Measurements from ENCODE around the gene RAB1B.

RAB1B gene

GRCh38 chr11:66291706-66292542, 23.5 kb downstream of the RAB1B start, which contains the start of gene TMEM151A (continued):
- TF ChIP-seq TOX (CRISPR knock-in tag; IDR thresholded peaks at IDR 0.05; ENCODE audit: borderline replicate concordance) (no peak), ZNF8 (CRISPR knock-in tag; IDR thresholded peaks at IDR 0.05) (no peak), PATZ1 (CRISPR knock-in tag; IDR thresholded peaks at IDR 0.05; ENCODE audit: borderline replicate concordance) (no peak)

- ATAC-seq = no peak
- TF ChIP-seq ESRRG (CRISPR knock-in tag; IDR thresholded peaks at IDR 0.05) = no peak
- TF ChIP-seq CSRNP3 (CRISPR knock-in tag; IDR thresholded peaks at IDR 0.05) = no peak
- no peak for TF ChIP-seq PATZ1 (CRISPR knock-in tag; IDR thresholded peaks at IDR 0.05; ENCODE audit: borderline replicate concordance)
- TF ChIP-seq RARB (CRISPR knock-in tag; IDR thresholded peaks at IDR 0.05) = no peak
- no peak for TF ChIP-seq CSDC2 (CRISPR knock-in tag; IDR thresholded peaks at IDR 0.05)
- no peak for TF ChIP-seq ZNF70 (CRISPR knock-in tag; IDR thresholded peaks at IDR 0.05)
- no peak for TF ChIP-seq ZFP3 (CRISPR knock-in tag; IDR thresholded peaks at IDR 0.05)
- TF ChIP-seq CREB5 (CRISPR knock-in tag; IDR thresholded peaks at IDR 0.05; ENCODE audit: low read depth) = no peak
- no peak for TF ChIP-seq ZNF565 (CRISPR knock-in tag; conservative IDR thresholded peaks at IDR 0.05; ENCODE audit: low read depth)
- TF ChIP-seq PPARA (CRISPR knock-in tag; IDR thresholded peaks at IDR 0.05; ENCODE audit: borderline replicate concordance) = no peak
- no peak for TF ChIP-seq TCF4 (CRISPR knock-in tag; IDR thresholded peaks at IDR 0.05; ENCODE audit: borderline replicate concordance)
- TF ChIP-seq ZC3H10 (CRISPR knock-in tag; IDR thresholded peaks at IDR 0.05) = no peak
- no peak for TF ChIP-seq ZFP30 (CRISPR knock-in tag; IDR thresholded peaks at IDR 0.05)
- no peak for TF ChIP-seq TOX (CRISPR knock-in tag; IDR thresholded peaks at IDR 0.05; ENCODE audit: borderline replicate concordance)
- TF ChIP-seq OSR1 (CRISPR knock-in tag; IDR thresholded peaks at IDR 0.05) = no peak
- no peak for TF ChIP-seq SNAI2 (CRISPR knock-in tag; IDR thresholded peaks at IDR 0.05)
Measured at GRCh38 chr11:66292543-66293332, 24.3 kb downstream of the RAB1B start.

- TF ChIP-seq ARNTL (CRISPR knock-in tag; IDR thresholded peaks at IDR 0.05; ENCODE audit: borderline replicate concordance, low read depth) = no peak
- no peak for TF ChIP-seq CSRNP3 (CRISPR knock-in tag; IDR thresholded peaks at IDR 0.05)
- TF ChIP-seq OSR1 (CRISPR knock-in tag; IDR thresholded peaks at IDR 0.05) = no peak
- ATAC-seq = no peak
Measured at GRCh38 chr11:66293352-66293751, 24.9 kb downstream of the RAB1B start.

Data from SK-N-SH treated with all-trans-retinoic acid at 6 μM for 48 hours (cell line).